Myocyte (in vitro differentiated cells): ENCODE data around the gene NDUFA6. TPM values are rescaled to one million over a fixed set of nuclear protein-coding genes. Genes with fewer than 3 reads are reported as not detected.
"Not testable (repeated sequence)": the region's sequence is repeated elsewhere in the genome, so short reads cannot be mapped to it uniquely, and the experiment has no call there.

Experiments used
- DNase-seq: peaks from one replicate; pipeline ENCODE4 v3.0.0-alpha.2; 2012; ENCODE audit warnings: low read depth
- total RNA-seq: library from RNA; depleted of rRNA; stranded (reverse); fragments of >200 nt; gene quantifications from 2 replicates; pipeline ENCODE4 v1.2.3, GENCODE V29; 2014

Gene NDUFA6
- total RNA-seq, 1 donor from 2014 or later = 80.0 TPM

DNA sequence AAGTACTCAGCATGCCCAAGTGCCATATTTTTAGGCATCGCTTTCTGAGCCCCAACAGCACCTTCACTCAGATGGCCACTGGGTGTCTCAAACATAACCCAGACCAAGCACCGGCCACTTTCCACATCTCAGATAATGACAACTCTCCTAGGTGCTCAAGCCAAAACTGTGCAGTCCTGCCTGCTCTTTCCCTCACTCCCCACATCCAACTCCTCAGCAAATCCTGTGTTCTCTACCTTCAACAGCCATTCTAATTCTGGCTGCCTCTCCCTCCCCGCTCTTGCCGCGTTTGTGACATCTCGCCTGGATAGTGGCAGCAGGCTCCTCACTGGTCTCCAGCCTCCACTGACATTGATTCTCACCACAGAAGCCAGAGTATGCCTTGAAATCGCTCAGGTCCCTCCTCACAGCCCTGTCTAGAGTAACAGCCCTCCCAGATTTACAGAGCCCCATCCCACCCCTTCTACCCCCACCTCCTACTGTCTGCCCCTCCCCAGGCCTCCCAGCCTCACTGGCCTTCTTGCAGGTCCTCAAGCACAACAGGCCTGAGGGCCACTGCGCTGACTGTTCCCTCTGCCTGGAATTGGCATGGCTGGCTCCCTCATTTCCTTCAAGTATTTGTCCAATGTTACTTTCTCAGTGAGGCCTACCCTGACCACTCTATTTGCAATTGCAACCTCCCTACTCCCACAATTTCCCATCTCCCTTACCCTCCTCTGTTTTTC is 17.8 kb downstream of the NDUFA6 start:
- DNase-seq = no peak

DNA sequence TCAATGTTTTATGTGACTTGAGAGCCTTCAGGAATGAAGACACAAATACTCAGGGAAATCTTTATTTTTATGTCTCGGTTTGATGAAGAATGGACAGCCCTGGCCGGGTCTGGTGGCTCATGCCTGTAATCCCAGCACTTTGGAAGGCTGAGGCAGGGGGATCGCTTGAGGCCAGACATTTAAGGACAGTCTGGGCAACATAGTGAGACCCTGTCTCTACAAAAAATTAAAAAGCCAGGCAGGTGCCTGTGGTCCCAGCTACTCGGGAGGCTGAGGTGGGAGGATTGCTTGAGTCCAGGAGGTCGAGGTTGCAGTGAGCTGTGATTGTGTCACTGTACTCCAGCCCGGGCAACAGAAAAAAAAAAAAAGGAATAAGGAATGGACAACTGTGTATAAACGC is 19.1 kb downstream of the NDUFA6 start:
- DNase-seq = not testable (repeated sequence)

- DNase-seq = peak; percentile 98
Observed at GRCh38 chr22:42070517-42071422, 19.8 kb downstream of the NDUFA6 start, which contains the start of gene NAGA. NAGA (minus strand) TSS chr22:42070812; CDS start chr22:42070297, 515 bp downstream.

GRCh38 chr22:42069801-42070516 is 20.6 kb downstream of the NDUFA6 start:
- no peak for DNase-seq

DNA sequence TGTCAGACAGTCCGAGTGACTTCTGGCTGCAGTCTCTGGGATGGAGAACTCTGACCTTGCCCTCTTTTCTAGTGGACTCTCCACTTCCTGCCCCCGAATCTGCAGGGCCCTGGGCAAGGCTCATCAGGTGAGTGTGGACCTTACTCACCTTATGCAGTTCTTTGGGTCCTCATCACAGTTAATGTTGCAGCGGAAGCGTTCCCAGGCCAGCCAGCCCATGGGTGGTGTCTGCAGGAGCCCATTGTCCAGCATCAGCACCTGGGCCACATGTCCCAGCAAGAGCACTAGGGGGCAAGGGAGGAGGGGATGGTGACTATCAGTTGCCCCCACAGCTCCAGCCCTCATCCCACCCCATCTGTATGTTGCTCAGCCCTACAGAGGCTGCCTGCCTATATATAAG is 22.3 kb downstream of the NDUFA6 start:
- no peak for DNase-seq

DNA sequence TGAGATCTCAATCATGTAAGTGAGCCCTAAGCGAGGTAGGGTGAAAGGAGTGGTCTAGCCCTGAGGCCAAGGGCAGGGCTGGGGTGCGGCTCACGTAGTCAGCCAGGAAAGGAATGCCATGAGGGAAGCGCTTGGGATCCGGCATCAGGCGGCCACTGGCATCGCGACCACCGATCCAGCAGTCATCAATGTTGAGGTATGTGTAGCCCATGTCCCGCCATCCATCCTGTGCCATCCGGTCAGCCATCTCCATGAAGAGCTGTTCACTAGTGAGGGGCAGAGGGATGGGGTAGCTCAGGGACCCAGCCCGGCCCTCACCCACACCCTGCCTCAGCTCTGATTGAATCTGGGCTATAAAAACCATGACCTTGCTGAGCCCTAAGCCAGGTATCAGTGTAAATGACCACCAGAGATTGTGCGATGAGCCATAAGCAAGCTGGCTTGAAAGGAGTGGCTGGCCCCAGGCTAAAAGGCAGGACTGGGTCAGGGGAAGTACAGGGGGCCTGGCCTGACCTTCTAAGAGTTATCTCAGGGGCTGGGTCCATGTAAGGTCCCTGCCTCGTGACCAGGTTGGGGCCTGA is 22.8 kb downstream of the NDUFA6 start:
- no peak for DNase-seq

DNA sequence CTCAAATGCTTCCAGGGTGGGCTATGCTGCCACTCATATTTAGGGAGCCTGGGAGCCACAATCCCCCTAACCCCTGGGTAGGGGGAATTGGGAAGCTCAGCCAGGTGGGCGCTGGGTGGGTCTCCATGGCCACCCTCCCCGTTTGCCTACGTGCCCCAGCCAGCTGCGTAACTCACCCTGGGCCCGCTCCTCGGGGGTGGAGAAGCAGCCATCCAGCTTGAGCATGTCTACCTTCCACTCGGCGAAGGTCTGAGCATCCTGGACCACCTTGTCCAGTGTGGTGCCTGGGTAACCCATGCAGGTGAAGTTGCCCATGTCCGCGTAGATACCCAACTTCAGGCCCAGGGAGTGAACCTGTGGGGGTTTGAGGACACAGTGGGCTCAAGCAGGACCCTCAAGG is 23.6 kb downstream of the NDUFA6 start:
- DNase-seq = no peak

DNA sequence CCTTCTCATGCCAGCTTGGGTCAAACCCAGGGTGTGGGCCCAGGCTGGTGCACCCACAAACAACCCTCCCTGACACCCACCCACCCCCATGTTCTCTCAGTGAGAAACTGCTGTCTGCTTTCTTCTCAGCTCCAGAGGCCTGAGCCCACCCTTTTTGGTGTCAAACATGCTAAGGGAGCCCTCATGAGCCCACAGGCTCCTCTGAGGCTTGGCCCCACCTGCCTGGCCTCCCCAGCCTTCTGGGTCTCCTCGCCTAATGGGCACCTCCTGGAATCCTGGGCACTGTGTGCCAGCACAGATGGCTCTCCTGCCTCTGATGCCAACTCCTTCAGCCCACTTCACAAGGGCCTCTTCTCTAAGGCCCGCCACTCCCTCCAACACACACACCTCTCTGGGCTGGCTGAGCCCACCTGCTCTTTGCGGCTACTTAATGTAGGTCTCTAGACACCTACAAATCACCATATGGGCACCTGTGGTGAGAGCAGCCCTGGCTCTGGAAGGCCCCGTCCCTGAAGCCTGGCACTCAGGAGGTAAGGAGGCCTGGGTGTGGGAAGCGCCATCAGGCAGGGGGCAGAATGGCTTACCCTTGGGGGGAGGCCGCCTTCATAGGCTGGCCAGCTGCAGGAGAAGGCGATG is 24.3 kb downstream of the NDUFA6 start:
- DNase-seq = no peak

GRCh38 chr22:42065438-42066125 is 25.0 kb downstream of the NDUFA6 start:
- DNase-seq = no peak

DNA sequence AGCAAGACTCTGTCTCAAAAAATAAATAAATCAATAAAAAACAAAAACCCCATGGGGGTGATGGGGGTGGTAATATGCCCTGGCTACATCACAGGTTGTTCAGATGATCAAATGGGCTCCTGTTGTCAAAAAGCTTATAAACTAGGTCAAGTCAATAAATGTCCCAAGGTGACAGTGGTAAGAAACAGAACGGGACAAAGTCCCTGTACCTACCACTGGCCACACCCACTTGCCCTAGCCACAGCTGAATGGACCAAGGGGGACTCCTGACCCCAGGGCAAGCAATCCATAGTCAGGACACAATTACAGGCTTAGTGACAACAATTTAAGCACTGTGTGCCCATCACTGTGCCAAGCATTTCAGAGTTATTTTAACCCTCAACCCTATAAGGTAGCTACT is 25.9 kb downstream of the NDUFA6 start:
- no peak for DNase-seq

GRCh38 chr22:42062506-42063170 is 27.9 kb downstream of the NDUFA6 start:
- DNase-seq = no peak

- no peak for DNase-seq
Observed at GRCh38 chr22:42061041-42061440, 29.5 kb downstream of the NDUFA6 start.

GRCh38 chr22:42060489-42060888 is 30.1 kb downstream of the NDUFA6 start:
- DNase-seq = no peak

DNA sequence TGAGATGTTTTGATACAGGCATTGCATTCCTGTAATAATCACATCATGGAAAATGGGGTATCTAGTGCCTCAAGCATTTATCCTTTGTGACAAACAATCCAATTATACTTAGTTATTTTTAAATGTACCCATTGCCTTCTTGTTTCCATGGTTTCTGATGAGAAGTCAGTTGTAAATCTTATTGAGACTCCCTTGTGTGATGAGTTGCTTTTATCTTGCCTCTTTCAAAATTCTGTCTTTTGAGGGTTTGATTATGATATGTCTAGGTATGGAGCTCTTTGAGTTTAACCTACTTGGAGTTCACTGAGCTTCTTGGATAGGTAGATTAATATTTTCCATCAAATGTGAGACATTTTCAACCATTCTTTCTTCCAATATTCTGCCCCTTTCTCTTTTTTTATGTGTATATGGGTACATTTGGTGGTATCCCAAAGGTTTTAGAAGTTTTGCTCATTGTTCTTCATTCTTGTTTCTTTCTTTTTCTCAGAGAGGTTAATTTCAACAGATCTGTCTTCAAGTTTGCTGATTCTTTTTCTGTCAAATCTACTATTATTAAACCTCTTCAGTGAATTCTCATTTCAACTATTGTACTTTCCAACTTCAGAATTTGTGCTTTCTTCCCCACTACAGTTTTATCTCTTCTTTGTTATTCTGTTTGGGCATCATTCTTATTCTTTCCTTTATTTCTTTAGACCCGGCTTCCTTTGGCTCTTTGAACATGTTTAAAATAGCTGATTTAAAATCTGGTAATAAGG is 33.6 kb downstream of the NDUFA6 start:
- DNase-seq = no peak

- no peak for DNase-seq
Observed at GRCh38 chr22:42052765-42053164, 37.8 kb downstream of the NDUFA6 start.

GRCh38 chr22:42050641-42051180 is 39.9 kb downstream of the NDUFA6 start:
- DNase-seq = no peak

DNA sequence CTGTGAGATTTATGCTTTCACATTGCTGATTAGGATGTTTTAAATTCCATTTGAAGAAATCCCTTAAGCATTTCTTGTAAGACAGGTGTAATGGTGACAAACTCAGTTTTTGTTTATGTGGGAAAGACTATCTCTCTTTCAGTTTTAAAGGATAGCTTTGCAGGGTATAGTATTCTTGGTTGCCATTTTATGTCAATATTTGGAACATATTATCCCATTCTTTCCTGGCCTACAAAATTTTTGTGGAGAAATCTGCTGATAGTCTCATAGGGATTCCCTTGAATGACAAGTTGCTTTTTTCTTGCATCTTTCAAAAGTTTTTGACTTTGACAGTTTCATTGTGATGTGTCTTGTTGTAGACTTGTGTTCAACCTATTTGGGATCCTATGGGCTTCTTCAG is 48.8 kb downstream of the NDUFA6 start:
- no peak for DNase-seq

GRCh38 chr22:42039271-42039670 is 51.3 kb downstream of the NDUFA6 start:
- no peak for DNase-seq
